ENCODE measurements around the gene INCENP.
"Not testable (repeated sequence)": the region's sequence is repeated elsewhere in the genome, so short reads cannot be mapped to it uniquely, and the experiment has no call there.

INCENP gene
- 30.0 to 51.3 (median 44.7) reads per million in 4 experiments for total RNA-seq

- peak; percentile 91 for DNase-seq
These were observed at the start of gene INCENP for GRCh38 chr11:62123669-62124185. Gene INCENP, plus strand, starts transcription at chr11:62124011. Its CDS starts 4,151 bp downstream, at chr11:62128162.

DNA sequence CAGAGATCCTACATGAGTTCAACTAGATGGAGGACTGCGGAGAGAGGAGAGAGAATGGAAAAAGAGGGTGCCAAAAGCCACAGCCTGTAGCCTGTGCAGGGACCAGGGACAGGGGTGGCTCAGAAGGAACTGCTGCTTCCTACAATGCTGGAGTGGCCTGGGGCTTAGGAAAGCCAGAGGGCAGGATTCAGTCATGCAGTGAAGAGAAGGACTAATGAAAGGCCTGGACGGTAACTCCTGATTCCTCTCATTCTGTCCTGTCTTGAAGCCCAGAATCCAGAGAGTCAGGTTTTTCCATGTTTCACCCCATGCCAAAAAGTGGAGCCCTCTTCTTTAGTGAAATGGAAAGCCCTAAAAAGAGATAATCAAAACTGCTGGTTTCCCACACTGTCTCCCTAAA, 48.4 kb upstream of the INCENP start:
- DNase-seq: no peak

DNA sequence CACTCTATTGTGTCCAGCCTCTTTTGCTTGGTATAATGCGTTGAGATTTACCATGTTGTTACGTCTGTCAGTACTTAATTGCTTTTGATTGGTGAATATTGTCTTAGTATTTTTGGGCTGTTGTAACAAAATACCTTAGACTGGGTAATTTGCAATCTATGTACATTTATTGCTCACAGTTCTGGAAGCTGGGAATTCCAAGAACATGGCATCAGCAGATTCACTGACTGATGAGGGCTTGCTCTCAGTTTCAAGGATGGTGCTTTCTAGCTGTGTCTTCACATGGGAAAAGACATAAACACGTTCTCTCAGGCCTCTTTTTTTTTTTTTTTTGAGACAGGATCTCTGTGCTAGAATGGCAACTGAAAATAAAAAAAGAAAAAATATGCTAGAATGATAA, 46.7 kb upstream of the INCENP start:
- DNase-seq: no peak

GRCh38 chr11:62081378-62082291, 42.2 kb upstream of the INCENP start:
- DNase-seq: peak; percentile 65

GRCh38 chr11:62082292-62082657, 41.5 kb upstream of the INCENP start:
- no peak for DNase-seq

DNA sequence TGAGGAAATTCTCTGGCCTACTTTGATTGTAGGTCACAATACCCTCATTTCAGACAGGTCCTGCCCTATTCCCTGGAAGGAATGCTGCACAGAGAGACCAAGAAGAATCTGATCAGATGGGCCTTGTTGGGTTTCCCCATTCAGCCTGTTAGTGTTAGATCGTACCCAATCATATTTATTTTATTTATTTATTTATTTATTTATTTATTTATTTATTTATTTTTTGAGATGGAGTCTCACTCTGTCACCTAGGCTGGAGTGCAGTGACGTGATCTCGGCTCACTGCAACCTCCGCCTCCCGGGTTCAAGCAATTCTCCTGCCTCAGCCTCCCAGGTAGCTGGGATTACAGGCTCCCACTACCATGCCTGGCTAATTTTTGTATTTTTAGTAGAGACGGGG, 39.0 kb upstream of the INCENP start:
- not testable (repeated sequence) for DNase-seq

DNA sequence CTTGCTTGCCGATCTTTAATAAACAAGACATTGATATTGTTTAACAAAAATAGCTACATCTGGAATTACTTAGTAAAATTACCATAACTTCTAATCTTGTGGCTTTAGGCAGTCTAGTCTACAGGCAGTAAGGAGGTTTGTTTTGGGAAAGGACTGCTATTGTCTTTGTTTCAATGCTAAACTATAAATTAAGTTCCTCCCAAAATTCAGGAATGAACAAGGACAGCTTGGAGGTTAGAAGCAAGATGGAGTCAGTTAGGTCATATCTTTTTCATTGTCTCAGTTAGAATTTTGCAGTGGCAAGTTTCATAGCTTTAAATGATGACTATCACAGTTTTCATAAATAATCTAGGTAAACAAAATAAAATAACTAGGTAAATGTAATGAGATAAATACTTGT, 36.1 kb upstream of the INCENP start:
- DNase-seq: no peak

DNA sequence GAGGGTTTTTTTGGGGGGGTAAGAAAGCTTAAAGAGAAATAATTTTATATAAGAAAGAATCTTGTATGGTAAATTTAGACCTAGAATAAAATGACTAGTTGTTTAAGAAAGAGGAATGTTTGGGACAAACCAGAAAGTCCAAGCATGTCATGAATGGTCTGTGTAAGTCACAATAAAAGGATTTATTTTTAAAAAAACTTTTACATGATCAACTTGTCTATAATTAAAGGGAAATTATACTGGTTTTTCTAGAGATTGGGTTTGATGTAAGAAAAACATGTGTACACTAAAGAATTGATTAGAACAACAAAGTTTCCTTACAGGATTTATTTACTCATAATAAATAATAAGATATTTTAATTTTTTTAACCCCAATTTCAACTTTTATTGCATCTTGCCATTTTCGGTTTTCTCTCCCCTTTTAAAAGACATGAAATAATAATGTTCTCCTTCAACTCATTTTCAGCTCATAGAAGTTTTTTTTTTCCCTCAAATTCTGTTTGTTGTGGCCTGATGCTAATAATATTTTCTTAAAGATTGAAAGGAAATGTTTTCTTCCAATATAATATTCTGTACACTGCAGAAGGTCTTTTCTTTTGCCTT, 35.4 kb upstream of the INCENP start:
- no peak for DNase-seq

GRCh38 chr11:62103141-62103540, 20.7 kb upstream of the INCENP start:
- DNase-seq: no peak

DNA sequence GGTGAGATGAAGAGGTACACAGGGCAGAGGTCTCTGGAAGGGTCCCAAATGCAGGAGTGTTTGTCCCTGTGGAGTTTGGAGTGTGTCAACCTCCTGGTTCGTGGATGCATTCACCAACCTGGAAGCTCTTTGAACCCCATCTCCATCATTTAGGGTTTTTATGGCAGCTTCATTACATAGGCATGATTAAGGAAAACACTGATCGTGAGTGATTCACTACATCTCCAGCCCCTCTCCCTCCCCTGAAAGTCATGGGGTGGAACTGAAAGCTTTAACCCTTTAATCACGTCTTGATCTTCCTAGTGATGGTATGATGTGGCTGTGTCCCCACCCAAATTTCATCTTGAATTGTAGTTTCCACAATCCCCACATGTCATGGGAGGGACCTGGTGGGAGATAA, 19.8 kb upstream of the INCENP start:
- DNase-seq: no peak

DNA sequence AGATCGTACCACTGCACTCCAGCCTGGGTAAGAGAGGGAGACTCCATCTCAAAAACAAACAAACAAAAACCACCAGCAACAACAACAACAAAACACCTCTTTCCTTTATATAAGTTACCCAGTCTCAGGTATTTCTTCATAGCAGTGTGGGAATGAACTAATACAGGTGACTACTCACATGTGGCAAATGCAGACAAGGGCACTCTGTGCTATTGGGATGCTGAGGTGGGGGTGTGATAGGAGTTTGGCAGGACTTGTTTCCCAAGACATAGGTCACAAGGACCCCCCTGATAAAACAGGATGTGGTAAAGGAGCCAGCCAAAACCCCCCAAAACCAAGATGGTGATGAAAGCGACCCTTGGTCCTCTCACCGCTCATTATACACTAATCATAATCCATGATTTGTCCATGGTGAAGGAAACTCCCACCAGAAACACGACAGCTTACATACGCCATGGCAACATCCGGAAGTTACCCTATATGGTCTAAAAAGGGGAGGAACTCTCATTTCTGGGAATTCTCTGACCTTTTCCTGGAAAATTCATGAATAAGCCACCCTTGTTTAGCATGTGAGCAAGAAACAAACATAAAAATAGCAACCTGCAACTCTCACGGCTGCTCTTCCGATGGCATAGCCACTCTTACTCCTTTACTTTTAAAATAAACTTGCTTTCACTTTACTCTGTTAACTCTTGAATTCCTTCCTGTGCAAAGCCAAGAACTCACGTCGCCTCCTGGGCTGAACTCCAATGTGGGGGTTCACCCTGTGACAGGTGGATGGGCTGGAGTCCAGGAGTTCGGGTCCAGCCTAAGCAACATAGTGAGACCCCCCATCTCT, 18.8 kb upstream of the INCENP start:
- no peak for DNase-seq

- no peak for DNase-seq
These were observed 18.1 kb upstream of the INCENP start for GRCh38 chr11:62105667-62106191.

- DNase-seq: no peak
These were observed 15.6 kb upstream of the INCENP start for GRCh38 chr11:62108017-62108750.

GRCh38 chr11:62108971-62109404, 14.8 kb upstream of the INCENP start:
- no peak for DNase-seq

DNA sequence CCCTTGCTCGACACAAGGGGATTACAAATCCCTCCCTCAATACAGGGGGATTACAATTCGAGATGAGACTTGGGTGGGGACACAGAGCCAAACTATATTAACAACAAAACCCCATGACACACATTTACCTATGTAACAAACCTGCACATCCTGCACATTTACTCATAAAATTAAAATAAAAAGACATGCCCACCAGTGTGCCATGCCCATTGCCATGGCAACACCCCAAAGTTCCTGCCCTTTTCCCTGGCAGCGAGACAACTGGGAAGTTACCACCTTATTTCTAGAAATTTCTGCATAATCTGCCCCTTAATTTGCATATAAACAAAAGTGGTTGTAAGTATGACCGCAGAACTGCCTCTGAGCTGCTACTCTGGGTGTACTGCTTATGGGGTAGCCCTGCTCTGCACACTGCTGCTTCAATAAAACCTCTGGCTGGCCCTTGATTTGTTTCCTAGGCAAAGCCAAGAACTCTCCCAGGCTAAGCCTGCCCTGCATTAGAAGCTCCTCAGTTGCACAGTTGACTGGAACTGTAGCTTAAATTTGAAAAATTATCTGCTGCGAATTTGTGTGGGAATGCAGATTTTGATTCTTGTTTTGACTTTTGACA, 8.6 kb upstream of the INCENP start:
- no peak for DNase-seq

- no peak for DNase-seq
These were observed 7.4 kb upstream of the INCENP start for GRCh38 chr11:62116451-62116850.

DNA sequence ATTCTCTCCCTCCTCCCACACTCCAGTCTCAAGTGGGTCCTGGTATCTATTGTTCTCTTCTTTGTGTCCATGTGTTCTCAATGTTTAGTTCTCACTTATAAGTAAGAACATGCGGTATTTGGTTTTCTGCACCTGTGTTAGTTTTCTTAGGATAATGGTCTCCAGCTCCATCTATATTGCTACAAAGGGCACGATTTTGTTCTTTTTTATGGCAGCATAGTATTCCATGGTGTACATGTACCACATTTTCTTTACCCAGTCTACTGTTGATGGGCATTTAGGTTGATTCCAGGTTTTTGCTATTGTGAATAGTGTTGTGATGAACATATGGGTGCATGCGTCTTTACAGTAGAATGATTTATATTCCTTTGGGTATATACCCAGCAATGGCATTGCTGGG, 4.2 kb upstream of the INCENP start:
- no peak for DNase-seq

DNA sequence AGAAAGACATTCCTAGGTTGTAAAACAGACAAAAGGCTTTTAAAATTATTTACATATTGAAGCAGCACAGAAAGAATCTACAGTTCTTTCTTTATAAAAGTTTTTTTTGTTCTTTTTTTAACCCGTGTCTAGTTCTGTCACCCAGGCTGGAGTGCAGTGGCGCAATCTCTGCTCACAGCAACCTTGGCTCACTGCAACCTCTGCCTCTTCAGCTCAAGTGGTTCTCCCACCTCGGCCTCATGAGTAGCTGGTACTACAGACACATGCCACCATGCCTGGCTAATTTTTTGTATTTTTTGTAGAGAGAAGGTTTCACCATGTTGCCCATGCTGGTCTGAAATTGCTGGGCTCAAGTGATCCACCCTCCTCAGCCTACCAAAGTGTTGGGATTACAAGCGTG, 3.8 kb upstream of the INCENP start:
- DNase-seq: no peak

DNA sequence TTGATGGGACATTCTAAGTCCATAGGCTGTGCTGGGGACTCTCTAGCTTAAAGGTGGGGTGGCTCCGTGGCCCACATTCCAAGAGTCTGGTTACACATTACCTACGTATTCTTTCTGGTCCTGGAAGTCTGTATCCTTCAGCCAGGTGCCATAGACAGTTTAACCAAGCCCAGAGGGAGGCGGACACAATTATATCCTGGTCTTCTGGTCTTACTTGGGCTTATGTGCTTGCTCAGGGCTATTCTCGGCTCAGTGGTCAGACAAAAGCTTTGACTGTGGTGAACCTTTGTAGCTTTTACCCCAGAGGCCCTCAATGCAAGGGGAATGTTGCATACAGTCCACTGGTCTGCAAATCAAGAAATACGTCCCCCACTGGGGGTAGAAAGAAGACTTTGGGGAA, 3.4 kb upstream of the INCENP start:
- DNase-seq: no peak

- DNase-seq: no peak
These were observed 1.7 kb upstream of the INCENP start for GRCh38 chr11:62122076-62122475.

All from effector CD8-positive, alpha-beta T cell (primary cell).